ENCODE measurements around the gene VAV3. TPM values are rescaled to one million over a fixed set of nuclear protein-coding genes. Genes with fewer than 3 reads are reported as not detected.

The VAV3 gene
- total RNA-seq, 2 experiments from 2014 or later = 2.3 to 8.3 TPM

DNA sequence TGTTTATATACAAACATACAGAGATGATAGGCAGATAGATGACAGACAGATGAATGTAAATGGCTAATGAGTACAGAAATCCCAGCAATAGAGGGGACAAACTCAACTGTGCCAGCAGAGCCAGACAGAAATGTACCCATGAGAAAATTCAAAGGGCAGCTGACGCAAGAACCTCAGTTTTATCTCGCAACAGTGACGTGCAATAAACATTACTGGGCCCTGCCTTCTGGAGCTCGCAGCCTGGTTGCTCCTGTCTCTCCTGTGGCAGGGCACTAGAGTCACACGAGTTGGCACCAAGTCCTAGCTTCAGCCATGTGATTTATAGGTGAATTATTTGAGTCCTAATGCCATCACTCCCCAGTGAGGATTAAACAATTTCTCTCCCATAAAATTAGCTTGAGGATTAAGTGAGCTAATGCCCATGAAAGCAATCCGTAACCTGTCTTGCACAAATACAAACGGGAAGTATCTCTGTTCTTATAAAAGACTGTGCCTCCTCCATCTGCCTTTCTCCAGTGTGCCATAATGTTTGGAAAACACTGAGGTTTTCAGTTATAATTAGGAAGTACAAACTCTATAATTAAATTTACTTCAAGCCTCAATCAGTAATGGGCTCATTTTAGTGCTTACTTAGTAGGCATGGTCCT, 50.7 kb downstream of the VAV3 start:
- Histone ChIP-seq H3K4me2 (ENCODE audit: low read length) (no peak overlapping the region), H3K36me3 (ENCODE audit: insufficient read depth, low read length) (no peaks in the 10 kb centered on the region), H3K9me2 (ENCODE audit: insufficient read depth, low read length) (no peaks in the 10 kb centered on the region), H4K20me1 (ENCODE audit: insufficient read depth, low read length) (no peaks in the 10 kb centered on the region), H3K27ac (ENCODE audit: low read depth, low read length, poor library complexity, severe bottlenecking) (no peak overlapping the region), H3K9me3 (ENCODE audit: low read length) (no peaks in the 10 kb centered on the region), H3K4me1 (ENCODE audit: insufficient read depth, low read length, poor library complexity, severe bottlenecking) (no peaks in the 10 kb centered on the region), H3K4me3 (ENCODE audit: low read depth, low read length, poor library complexity, severe bottlenecking) (no peak overlapping the region), H3K79me2 (ENCODE audit: insufficient read depth, low read depth, low read length) (no peaks in the 10 kb centered on the region), H2AFZ (ENCODE audit: low read length) (no peak overlapping the region)
- intact Hi-C loops (cut with micrococcal nuclease; ENCODE audit: unreplicated experiment) = no loop called here
- no peak for DNase-seq (ENCODE audit: low spot score)
- ChIA-PET CTCF (ENCODE audit: unreplicated experiment) (no interaction called here), POLR2A (interaction anchor here (1.1 kb wide), 1 partner anchor 16 kb away, joined by 3 read pairs; no protein-coding TSS in a partner anchor)
- no TSS peak for BruUV-seq (replicated peaks)
- TF ChIP-seq EZH2phosphoT487 (IDR thresholded peaks at IDR 0.05; ENCODE audit: borderline replicate concordance, low read depth, low read length) (no peak), CTCF (conservative IDR thresholded peaks at IDR 0.05; ENCODE audit: low read length) (no peak)

GRCh38 chr1:107912656-107913055, 52.3 kb downstream of the VAV3 start:
- CTCF ChIA-PET (ENCODE audit: unreplicated experiment) = no interaction called here
- intact Hi-C loops (cut with micrococcal nuclease; ENCODE audit: unreplicated experiment) = no loop called here
- no peak overlapping the region for H3K27ac ChIP-seq (ENCODE audit: low read depth, low read length, poor library complexity, severe bottlenecking)

More at GRCh38 chr1:107912656-107913055, 52.3 kb downstream of the VAV3 start:
- POLR2A ChIA-PET = interaction anchor here (0.7 to 1.7 kb wide), 4 partner anchors 9 to 589 kb away, joined by 3 to 4 read pairs (median 3); no protein-coding TSS in a partner anchor
- Histone ChIP-seq H3K79me2 (ENCODE audit: insufficient read depth, low read depth, low read length) (no peaks in the 10 kb centered on the region), H4K20me1 (ENCODE audit: insufficient read depth, low read length) (no peaks in the 10 kb centered on the region), H3K4me1 (ENCODE audit: insufficient read depth, low read length, poor library complexity, severe bottlenecking) (no peaks in the 10 kb centered on the region), H3K9me2 (ENCODE audit: insufficient read depth, low read length) (no peaks in the 10 kb centered on the region), H2AFZ (ENCODE audit: low read length) (no peak overlapping the region), H3K36me3 (ENCODE audit: insufficient read depth, low read length) (no peaks in the 10 kb centered on the region), H3K9me3 (ENCODE audit: low read length) (no peaks in the 10 kb centered on the region), H3K4me3 (ENCODE audit: low read depth, low read length, poor library complexity, severe bottlenecking) (no peak overlapping the region), H3K4me2 (ENCODE audit: low read length) (no peak overlapping the region)
- DNase-seq (ENCODE audit: low spot score) = no peak
- no TSS peak for BruUV-seq (replicated peaks)
- TF ChIP-seq CTCF (conservative IDR thresholded peaks at IDR 0.05; ENCODE audit: low read length) = no peak

Data from OCI-LY7 (cell line).